Epithelial cell of esophagus (primary cell): ENCODE measurements around the gene ZSCAN12.

Source experiments
- DNase-seq: peaks from one replicate; pipeline ENCODE4 v3.0.0; 2010; ENCODE audit warnings: low read depth
- H3K4me3 ChIP-seq: 2 replicates; pipeline ENCODE4 v1.5.1; 2011; ENCODE audit warnings: mild to moderate bottlenecking, low read length, control low read depth
- TF ChIP-seq, protein P1 (sequence below): IDR thresholded peaks from 2 replicates; pipeline ENCODE4 v1.5.1; 2011; ENCODE audit warnings: low read depth, mild to moderate bottlenecking, low read length, control low read depth, inconsistent platforms; ENCODE audit not compliant: insufficient read depth; ENCODE audit errors: missing control alignments

ZSCAN12 gene

DNA sequence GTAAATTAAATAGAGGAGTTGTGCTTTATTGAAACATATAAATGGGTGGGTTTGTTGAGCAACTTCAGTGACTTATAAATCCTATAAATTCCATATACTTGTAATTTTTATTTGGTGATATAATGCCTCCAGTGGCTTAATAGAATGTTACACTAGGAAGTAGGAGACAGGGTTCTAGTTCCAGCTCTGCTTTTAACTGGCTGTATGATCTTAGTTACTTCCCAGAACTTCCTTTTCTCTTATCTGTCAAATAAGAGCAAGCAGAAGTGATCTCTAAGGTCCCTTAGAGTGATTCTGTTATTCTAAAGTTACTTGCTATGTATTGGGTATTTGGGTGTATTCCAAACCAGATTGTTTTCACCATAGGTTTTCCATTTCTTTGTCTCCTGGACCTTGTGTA is 33.6 kb upstream of the ZSCAN12 start:
- TF ChIP-seq, protein P1, sequence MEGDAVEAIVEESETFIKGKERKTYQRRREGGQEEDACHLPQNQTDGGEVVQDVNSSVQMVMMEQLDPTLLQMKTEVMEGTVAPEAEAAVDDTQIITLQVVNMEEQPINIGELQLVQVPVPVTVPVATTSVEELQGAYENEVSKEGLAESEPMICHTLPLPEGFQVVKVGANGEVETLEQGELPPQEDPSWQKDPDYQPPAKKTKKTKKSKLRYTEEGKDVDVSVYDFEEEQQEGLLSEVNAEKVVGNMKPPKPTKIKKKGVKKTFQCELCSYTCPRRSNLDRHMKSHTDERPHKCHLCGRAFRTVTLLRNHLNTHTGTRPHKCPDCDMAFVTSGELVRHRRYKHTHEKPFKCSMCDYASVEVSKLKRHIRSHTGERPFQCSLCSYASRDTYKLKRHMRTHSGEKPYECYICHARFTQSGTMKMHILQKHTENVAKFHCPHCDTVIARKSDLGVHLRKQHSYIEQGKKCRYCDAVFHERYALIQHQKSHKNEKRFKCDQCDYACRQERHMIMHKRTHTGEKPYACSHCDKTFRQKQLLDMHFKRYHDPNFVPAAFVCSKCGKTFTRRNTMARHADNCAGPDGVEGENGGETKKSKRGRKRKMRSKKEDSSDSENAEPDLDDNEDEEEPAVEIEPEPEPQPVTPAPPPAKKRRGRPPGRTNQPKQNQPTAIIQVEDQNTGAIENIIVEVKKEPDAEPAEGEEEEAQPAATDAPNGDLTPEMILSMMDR, result no peak
- DNase-seq, result no peak
- H3K4me3 ChIP-seq, result no peak overlapping the region

DNA sequence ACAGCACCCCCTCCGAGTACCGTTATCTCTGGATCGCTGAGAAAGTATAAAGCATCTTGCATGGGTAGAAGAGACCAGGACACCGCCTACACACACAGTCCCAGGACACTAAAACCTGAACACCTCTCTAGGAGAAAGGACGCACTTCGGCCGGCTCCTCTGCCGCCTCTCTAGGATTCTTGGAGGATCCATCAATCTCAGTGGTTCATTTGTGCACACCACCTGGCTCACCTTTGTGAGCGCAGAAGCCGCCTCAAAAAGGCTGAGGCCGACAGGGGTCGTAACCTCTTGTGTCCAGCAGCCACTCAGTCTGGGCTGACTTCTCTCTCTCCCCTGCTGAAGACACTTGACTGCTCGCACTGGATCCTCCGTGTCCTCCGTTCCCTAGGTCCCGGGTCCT is 30.2 kb upstream of the ZSCAN12 start:
- no peak overlapping the region for H3K4me3 ChIP-seq
- no peak for DNase-seq
- TF ChIP-seq, protein P1, result no peak

DNA sequence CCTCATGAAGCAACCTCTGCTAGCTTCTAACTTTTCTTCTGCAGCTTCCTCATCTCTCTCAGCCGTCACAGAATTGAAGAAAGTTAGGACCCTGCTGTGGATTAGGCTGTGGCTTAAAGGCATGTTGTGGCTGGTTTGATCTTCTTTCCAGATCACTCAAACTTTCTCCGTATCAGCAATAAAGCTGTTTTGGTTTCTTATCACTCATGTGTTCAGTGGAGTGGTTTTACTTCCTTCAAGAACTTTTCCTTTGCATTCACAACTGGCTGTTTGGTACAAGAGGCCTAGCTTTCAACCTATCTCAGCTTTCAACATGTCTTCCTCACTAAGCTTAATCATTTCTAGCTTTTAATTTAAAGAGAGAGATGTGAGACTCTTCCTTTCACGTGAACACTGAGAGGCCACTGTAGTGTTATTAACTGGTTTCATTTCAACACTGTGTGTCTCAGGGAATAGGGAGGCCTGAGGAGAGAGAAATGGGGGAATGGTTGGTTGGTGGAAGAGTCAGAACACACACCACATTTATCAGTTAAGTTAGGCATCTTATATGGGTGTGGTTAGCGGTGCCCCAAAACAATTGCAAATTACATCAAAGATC is 26.5 kb upstream of the ZSCAN12 start:
- TF ChIP-seq, protein P1, result no peak
- no peak for DNase-seq
- no peak overlapping the region for H3K4me3 ChIP-seq

DNA sequence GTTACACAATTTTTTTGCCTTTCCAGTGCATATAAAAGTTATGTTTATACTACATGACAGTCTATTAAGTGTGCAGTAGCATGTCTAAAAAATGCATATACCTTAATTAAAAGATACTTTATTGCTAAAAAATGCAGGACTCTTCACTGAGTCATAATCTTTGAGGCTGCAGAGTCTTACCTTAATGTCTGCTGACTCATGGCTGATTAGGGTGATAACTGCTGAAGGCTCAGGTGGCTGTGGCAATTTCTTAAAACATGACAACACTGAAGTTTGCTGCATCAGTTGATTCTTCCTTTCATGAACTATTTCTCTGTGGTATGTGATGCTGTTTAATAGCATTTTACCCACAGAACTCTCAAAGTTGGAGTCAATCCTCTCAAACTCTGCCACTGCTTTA is 24.6 kb upstream of the ZSCAN12 start:
- DNase-seq, result peak; percentile 63
- TF ChIP-seq, protein P1, result no peak
- H3K4me3 ChIP-seq, result no peak overlapping the region

DNA sequence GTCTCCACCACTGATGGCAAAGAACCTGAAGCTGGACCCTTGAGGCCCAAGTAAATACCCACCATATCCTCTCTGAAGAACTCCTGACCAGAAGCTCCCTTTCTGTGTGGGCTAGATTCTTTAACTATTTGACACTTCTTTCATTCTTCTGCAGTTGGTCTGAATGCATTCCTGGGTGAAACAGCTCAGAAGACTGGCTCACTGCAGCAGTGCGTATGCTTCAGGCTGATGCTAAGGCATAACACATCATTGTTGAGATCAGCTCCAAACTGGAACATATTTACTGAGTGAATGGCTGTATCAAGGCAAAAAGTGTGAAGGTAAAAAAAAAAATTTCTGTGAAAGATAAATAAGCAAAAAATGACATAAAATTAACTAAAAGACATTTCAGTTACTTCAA is 24.0 kb upstream of the ZSCAN12 start:
- no peak overlapping the region for H3K4me3 ChIP-seq
- TF ChIP-seq, protein P1, result no peak
- DNase-seq, result no peak

DNA sequence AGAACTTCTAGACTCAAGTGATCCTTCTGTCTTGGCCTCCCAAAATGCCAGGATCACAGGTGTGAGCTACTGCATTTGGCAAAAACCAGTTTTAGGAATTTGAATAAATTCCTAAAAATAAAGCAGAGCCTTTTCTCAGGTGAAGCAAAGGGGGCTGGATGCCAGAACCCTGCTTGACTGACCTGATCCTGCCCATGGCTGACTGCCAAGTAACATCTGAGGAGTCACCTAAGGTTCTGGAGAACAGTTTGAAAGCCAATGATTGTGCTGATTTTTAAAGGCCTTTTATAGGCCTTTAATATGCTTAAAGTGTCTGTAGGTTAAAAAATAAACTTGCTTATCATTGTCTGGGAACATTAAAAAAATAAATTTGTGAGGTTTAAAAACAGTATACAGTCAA is 14.1 kb upstream of the ZSCAN12 start:
- TF ChIP-seq, protein P1, result no peak
- DNase-seq, result no peak
- H3K4me3 ChIP-seq, result no peak overlapping the region

DNA sequence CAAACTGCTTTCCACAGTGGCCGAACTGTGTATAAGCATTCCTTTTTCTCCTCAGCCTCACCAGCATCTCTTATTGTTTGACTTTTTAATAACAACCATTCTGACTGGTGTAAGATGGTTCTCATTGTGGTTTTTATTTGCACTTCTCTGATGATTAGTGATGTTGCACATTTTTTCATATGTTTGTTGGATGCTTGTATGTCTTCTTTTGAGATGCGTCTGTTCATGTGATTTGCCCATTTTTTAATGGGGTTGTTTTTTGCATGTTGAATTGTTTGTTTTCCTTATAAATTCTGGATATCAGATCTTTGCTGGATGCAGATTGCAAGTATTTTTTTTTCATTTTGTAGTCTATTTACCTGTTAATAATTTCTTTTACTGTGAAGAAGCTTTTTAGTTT is 11.2 kb upstream of the ZSCAN12 start:
- DNase-seq, result no peak
- TF ChIP-seq, protein P1, result no peak
- no peak overlapping the region for H3K4me3 ChIP-seq
